IPS-20b (cell line): ENCODE results near the gene ENO2.
"Not testable (repeated sequence)": the region's sequence is repeated elsewhere in the genome, so short reads cannot be mapped to it uniquely, and the experiment has no call there.

Experiments
- H3K27ac ChIP-seq: one replicate; pipeline ENCODE4 v1.5.1; 2013; ENCODE audit warnings: low read length
- H3K27me3 ChIP-seq: 2 replicates; pipeline ENCODE4 v1.6.1; 2013; ENCODE audit warnings: mild to moderate bottlenecking, low read length, inconsistent platforms; ENCODE audit not compliant: insufficient read depth
- H3K36me3 ChIP-seq: 2 replicates; pipeline ENCODE4 v1.6.1; 2013; ENCODE audit warnings: low read depth, mild to moderate bottlenecking, inconsistent platforms, low read length, moderate library complexity; ENCODE audit not compliant: insufficient read depth
- H3K4me1 ChIP-seq: 2 replicates; pipeline ENCODE4 v1.6.1; 2013; ENCODE audit warnings: mild to moderate bottlenecking, control low read depth, inconsistent platforms, low read length, moderate library complexity; ENCODE audit not compliant: insufficient read depth
- H3K4me3 ChIP-seq: 2 replicates; pipeline ENCODE4 v1.5.1; 2013; ENCODE audit warnings: mild to moderate bottlenecking, low read length, inconsistent platforms
- H3K9ac ChIP-seq: 2 replicates; pipeline ENCODE4 v1.6.1; 2013; ENCODE audit warnings: low read depth, mild to moderate bottlenecking, inconsistent platforms, low read length, moderate library complexity
- H3K9me3 ChIP-seq: 2 replicates; pipeline ENCODE4 v1.6.1; 2013; ENCODE audit warnings: mild to moderate bottlenecking, low read depth, low read length, inconsistent platforms; ENCODE audit not compliant: insufficient read depth

Gene ENO2

DNA sequence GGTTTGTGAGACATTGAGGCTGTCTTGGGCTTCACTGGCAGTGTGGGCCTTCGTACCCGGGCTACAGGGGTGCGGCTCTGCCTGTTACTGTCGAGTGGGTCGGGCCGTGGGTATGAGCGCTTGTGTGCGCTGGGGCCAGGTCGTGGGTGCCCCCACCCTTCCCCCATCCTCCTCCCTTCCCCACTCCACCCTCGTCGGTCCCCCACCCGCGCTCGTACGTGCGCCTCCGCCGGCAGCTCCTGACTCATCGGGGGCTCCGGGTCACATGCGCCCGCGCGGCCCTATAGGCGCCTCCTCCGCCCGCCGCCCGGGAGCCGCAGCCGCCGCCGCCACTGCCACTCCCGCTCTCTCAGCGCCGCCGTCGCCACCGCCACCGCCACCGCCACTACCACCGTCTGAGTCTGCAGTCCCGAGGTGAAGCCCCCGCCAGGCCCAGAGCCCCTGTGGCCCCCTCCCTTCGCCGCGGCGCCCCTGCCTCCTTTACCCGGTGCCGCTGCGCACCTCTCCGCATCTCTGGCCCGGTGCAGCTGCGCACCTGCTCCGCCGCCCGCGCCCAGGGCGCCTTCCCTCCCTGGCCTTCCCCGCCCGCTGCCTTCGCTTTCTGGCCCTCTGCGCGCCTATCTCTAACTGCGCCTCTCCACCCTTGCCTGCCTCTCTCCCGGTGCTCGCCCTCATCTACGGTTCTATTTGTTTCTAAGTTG lies at the start of gene ENO2:
Gene ENO2, plus strand, starts transcription at position 335 of the 701 bp plus-strand sequence. CDS start 1,253 bp downstream, outside the sequence.
- H3K9ac ChIP-seq, result peak within 1 kb of the TSS; percentile 75
- no peaks in the 10 kb centered on the region for H3K9me3 ChIP-seq
- peak within 1 kb of the TSS; percentile 81 for H3K4me3 ChIP-seq
- peaks cover 4% of the 10 kb centered on the region; the same call in 1 of the 2 replicates for H3K4me1 ChIP-seq
- peaks cover 5% of the 10 kb centered on the region for H3K27me3 ChIP-seq
- peaks cover 30% of the 10 kb centered on the region for H3K36me3 ChIP-seq
- H3K27ac ChIP-seq, result no peak within 1 kb of the TSS

DNA sequence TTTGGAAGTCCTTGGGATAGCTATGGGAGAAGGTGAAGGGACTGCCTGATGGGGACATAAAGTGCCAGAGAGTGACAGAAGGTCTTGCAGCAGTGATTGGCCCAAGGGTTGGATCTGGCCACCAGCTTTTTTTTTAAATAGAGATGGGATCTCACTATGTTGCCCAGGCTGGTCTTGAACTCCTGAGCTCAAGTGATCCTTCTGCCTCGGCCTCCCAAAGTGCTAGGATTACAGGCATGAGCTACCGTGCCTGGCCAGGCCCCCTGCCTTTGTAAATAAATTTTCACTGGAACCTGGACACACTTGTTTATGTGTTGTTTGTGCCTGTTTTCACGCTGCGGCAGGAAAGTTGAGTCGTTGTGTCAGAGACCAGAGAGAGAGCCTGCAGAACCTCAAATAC lies 49.1 kb upstream of the ENO2 start:
- H3K27ac ChIP-seq, H3K9ac ChIP-seq, H3K27me3 ChIP-seq, H3K4me1 ChIP-seq, H3K9me3 ChIP-seq, H3K4me3 ChIP-seq: not testable (repeated sequence)
- H3K36me3 ChIP-seq, result peaks cover 70% of the 10 kb centered on the region

DNA sequence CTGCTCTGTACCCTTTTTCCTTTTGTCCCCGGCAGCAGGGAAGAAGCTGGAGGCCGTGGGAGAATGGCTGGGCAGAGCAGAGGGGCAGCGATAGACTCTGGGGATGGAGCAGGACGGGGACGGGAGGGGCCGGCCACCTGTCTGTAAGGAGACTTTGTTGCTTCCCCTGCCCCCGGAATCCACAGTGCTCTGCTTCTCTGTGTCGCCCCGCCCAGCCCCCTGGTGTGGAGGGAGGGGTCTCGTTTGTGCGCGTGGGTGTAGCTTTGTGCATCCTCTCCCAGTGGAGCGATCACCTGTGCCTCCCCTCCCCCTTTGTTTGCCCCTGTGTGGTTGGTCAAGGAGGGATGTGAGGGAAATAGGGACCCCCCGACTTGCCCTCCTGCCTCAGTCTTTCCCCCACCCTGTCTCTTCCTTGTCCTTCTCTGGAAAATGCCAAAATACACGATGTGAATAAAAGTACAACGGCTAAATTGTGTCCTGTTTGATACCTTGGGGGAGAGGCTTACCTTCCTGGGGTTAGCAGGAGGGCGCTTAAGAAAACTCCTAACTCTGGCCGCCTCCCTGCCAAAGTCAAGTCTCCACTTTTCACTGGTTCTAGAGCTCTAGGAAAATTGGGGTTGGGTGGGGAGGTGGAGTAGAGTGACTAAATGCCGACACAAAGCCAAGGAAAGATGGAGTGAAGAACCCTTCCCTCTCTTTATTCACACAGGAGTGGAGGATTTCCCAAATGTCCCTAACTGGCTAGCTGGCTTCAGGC lies 48.0 kb upstream of the ENO2 start:
- peak overlapping the region; percentile 98 for H3K4me3 ChIP-seq
- H3K9ac ChIP-seq, result peak overlapping the region; percentile 83; the same call in 1 of the 2 replicates
- H3K4me1 ChIP-seq, result peaks cover 7% of the 10 kb centered on the region; the same call in 1 of the 2 replicates
- no peak overlapping the region for H3K27ac ChIP-seq
- H3K36me3 ChIP-seq, result peaks cover 70% of the 10 kb centered on the region
- H3K27me3 ChIP-seq, result no peaks in the 10 kb centered on the region
- no peaks in the 10 kb centered on the region for H3K9me3 ChIP-seq

DNA sequence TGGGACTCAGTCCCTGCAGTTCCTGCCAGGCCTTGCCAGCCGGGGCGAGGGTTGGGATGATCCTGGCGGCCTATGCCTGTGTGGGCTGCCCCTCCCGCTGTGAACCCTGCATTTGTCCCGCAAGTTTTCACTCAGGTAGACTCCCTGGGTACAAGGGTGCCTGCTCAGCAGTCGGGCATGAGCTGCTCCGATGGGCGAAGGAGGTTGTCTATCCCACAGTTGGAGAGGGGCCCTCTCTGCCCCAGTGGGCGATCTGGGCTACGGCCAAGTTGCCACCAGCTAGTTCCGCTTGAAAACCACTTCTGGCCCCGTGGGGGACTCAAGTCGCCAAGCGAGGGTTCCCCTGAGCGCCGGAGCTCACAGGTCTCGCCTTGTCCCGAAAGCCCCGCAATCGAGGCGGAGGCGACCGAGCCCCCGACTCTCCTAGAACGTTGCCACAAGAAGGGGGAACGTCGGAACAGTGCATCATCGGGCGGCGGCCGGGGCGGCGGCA lies 47.4 kb upstream of the ENO2 start:
- H3K27me3 ChIP-seq, result no peaks in the 10 kb centered on the region
- H3K36me3 ChIP-seq, result peaks cover 69% of the 10 kb centered on the region
- H3K4me3 ChIP-seq, result peak overlapping the region; percentile 98
- no peaks in the 10 kb centered on the region for H3K9me3 ChIP-seq
- H3K4me1 ChIP-seq, result peaks cover 10% of the 10 kb centered on the region; the same call in 1 of the 2 replicates
- peak overlapping the region; percentile 48 for H3K27ac ChIP-seq
- peak overlapping the region; percentile 83; the same call in 1 of the 2 replicates for H3K9ac ChIP-seq

DNA sequence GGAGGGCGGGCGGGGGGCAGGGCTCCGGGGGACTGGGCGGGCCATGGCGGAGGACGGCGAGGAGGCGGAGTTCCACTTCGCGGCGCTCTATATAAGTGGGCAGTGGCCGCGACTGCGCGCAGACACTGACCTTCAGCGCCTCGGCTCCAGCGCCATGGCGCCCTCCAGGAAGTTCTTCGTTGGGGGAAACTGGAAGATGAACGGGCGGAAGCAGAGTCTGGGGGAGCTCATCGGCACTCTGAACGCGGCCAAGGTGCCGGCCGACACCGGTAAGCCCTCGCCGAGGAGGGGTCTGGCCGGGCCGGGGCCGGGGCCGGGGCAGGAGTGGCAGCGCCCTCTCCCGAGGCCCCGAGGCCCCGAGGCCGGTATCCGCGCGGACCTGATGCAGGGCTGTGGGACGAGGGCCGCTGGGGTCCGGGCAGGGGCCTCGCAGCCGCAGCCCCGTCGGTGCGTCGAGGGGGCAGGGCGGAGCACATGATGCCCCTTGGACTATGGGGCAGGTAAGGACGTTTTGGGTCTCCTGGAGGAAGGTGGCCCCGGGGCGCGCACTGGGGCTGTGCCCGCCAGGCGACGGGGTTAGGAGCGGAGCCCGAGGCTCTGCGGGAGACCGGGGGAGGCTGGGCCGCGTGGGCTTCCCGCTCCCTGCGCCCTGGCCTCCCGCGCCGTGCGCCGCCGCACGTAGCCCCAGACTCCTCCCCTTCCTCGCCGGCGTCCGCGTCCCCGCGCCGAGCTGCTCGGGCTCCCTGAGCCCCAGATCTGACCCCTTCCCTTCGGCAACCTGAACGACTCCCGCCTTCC lies 46.8 kb upstream of the ENO2 start, which contains the start of gene TPI1:
Gene TPI1, plus strand, starts transcription at position 119 of the 798 bp plus-strand sequence. Its CDS starts 36 bp downstream, at position 155.
- no peaks in the 10 kb centered on the region for H3K9me3 ChIP-seq
- H3K4me3 ChIP-seq, result peak within 1 kb of the TSS; percentile 98
- peak within 1 kb of the TSS; percentile 90 for H3K9ac ChIP-seq
- H3K27me3 ChIP-seq, result no peaks in the 10 kb centered on the region
- H3K27ac ChIP-seq, result peak within 1 kb of the TSS; percentile 73
- H3K36me3 ChIP-seq, result peaks cover 64% of the 10 kb centered on the region
- peaks cover 11% of the 10 kb centered on the region; the same call in 1 of the 2 replicates for H3K4me1 ChIP-seq

DNA sequence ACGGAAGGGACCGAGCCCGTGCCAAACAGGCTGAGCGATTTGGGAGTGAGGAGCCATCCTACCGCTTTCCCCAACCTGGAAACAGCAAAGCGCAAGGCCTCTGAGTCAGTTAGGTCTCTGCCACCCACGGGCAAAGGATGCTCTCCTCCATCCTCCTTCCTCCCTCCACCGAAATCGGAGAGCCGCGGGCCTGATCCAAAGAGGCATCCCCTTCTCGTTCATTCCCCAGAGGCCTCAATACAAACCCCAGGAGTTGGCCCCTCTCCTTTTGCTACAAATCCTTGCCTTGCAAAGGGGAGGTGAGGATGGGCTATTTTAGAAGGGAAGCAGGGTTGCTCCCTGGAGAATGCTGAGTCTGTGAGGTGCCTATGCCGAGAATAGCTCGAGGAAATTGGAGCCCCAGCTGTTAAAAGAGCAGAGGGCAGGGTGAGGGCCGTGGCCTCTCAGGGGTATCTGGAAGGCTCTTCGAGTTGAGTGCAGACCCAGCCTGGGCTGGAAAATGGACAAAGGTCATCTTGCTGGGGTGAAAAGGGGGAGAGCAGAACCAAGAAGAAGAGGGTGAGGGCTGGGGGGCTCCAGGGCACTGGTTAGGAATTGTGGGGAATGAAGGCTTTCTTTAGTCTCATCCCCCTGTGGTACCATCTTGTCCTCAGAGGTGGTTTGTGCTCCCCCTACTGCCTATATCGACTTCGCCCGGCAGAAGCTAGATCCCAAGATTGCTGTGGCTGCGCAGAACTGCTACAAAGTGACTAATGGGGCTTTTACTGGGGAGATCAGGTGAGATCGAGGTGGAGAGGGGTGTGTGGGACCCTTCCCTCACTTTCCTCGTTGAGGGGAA lies 46.0 kb upstream of the ENO2 start:
- Histone ChIP-seq H3K4me3 (peak overlapping the region; percentile 98), H3K9ac (peak overlapping the region; percentile 90; the same call in 1 of the 2 replicates), H3K36me3 (peaks cover 56% of the 10 kb centered on the region), H3K27me3 (no peaks in the 10 kb centered on the region), H3K9me3 (no peaks in the 10 kb centered on the region), H3K4me1 (peaks cover 11% of the 10 kb centered on the region; the same call in 1 of the 2 replicates), H3K27ac (peak overlapping the region; percentile 73)

DNA sequence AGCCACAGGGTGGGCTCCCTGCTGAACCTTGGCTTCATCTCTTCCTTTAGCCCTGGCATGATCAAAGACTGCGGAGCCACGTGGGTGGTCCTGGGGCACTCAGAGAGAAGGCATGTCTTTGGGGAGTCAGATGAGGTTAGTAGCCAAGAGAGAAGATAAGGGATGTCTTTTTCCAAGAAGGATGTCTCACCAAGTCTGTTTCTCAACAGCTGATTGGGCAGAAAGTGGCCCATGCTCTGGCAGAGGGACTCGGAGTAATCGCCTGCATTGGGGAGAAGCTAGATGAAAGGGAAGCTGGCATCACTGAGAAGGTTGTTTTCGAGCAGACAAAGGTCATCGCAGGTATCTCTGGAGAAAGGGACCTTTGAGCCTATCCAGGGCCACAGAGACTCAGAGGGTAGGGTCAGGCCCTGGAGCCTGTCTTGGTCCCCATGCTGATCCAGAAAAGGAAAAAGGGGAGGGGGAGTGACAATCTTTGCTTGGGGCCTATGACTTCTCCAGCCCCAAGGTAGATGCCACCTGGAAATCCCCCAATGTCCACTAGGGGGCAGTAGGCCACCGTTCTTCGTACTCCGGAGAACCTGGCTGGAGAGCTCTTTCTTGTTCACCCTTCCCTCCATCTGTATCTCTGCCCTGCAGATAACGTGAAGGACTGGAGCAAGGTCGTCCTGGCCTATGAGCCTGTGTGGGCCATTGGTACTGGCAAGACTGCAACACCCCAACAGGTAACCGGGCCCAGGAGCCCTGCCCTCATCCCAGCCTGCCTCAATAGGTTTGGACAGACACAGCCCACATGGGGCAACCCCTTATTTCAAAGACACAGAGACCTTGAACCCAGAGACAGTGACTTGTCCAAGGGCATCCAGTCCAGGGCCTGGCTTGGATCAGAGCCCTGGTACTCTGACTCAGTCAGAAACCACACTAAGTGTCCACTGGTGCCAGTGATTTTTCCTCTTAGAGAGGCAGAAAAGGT lies 45.0 kb upstream of the ENO2 start:
- H3K4me1 ChIP-seq, result peaks cover 11% of the 10 kb centered on the region; the same call in 1 of the 2 replicates
- peaks cover 47% of the 10 kb centered on the region for H3K36me3 ChIP-seq
- peak overlapping the region; percentile 98 for H3K4me3 ChIP-seq
- no peaks in the 10 kb centered on the region for H3K9me3 ChIP-seq
- H3K27me3 ChIP-seq, result no peaks in the 10 kb centered on the region
- H3K27ac ChIP-seq, result no peak overlapping the region
- peak overlapping the region; percentile 90; the same call in 1 of the 2 replicates for H3K9ac ChIP-seq

DNA sequence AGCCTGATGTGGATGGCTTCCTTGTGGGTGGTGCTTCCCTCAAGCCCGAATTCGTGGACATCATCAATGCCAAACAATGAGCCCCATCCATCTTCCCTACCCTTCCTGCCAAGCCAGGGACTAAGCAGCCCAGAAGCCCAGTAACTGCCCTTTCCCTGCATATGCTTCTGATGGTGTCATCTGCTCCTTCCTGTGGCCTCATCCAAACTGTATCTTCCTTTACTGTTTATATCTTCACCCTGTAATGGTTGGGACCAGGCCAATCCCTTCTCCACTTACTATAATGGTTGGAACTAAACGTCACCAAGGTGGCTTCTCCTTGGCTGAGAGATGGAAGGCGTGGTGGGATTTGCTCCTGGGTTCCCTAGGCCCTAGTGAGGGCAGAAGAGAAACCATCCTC lies 44.1 kb upstream of the ENO2 start:
- not testable (repeated sequence) for H3K4me3 ChIP-seq, H3K9ac ChIP-seq, H3K27ac ChIP-seq, H3K9me3 ChIP-seq, H3K27me3 ChIP-seq
- Histone ChIP-seq H3K36me3 (peaks cover 39% of the 10 kb centered on the region), H3K4me1 (peaks cover 11% of the 10 kb centered on the region; the same call in 1 of the 2 replicates)

DNA sequence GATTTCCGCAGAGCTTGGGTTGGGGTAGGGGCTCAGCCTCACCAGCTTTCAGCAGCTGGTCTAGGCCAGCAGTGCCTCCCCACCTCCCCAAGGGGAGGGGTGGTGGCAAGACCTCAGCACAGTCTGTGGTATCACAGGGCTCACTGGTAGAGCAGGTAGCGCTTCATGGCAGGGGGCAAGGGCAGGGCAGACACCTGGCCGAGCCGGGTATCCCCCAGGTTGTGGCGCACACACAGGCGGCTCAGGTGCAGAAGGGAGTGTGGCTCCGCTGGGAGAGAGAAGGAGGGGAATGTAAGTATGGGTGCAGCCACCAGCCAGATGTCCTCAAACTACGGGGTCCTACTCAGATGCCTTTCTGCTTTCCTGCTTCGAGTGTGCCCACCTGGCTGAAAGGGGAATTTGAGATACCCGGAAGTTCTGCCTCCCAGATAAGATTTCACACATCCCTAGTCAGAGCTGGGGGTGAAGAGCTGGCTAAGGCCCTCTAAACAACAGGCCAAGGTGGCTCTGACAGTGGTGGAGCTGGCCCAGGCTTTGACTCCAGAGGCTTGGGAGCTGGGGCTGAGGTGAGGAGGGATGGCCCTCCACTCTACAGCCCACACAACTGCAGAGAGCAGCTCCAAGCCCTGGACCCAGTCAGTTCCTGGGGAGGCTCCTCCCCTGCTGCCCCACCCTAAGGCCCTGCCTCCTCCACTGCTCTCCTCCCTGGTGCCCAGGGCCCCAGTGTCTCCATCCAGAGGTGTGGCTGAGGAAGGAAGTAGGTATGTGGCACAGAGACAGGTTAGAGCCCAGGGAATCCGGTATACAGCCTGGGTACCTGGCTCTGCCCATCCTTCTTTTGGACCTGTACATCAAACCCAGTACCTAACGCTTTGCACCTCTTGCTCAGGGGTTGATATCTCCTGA lies 43.1 kb upstream of the ENO2 start:
- H3K9ac ChIP-seq, result peak overlapping the region; percentile 95; the same call in 1 of the 2 replicates

More for the DNA sequence above, 43.1 kb upstream of the ENO2 start:
- peak overlapping the region; percentile 64 for H3K27ac ChIP-seq
- H3K4me3 ChIP-seq, result peak overlapping the region; percentile 96
- no peaks in the 10 kb centered on the region for H3K27me3 ChIP-seq
- H3K36me3 ChIP-seq, result peaks cover 33% of the 10 kb centered on the region
- peaks cover 11% of the 10 kb centered on the region; the same call in 1 of the 2 replicates for H3K4me1 ChIP-seq
- no peaks in the 10 kb centered on the region for H3K9me3 ChIP-seq
